HG03066 (cell line): ENCODE results near the gene TMEM108.
"Not testable (repeated sequence)": the region's sequence is repeated elsewhere in the genome, so short reads cannot be mapped to it uniquely, and the experiment has no call there.

Source experiments
- ATAC-seq: cut with Tn5 transposase; IDR thresholded peaks from one replicate; pipeline ENCODE4 v1.9.1; 2021; ENCODE audit warnings: low read depth; ENCODE audit not compliant: unreplicated experiment

TMEM108 gene

DNA sequence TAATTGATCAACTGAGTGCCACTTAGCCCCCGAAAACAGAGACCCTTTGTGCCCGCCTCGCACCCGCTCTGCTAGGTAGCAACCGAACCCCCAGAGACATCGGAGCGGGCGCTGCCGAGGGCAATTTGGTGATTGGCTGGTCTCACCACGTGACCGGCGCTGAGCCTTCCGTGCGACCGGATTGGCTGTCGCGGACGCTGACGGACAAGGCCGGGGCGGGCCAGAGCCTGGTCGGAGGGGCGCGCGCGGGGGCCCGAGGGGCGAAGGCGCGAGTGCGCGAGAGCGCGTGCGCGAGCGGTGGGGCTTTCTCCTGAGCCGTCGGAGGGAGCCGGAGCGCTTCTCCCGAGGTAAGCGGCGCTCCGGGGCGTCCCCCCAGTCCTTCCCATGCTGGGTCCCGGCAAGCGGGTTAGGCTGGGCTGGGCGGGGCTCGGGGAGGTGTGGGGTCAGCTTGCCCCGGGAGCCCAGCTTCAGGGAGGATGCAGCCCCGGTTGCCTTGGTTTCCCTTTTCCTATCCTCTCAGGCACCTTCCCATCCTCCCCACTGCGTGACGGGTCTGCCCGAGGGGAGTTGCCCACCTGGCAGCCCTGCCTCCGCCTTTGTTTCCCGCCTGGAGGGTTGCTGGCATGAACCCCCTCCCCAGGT lies at the start of gene TMEM108:
TMEM108 (plus strand) TSS at position 303 of the 642 bp plus-strand sequence.
- no peak for ATAC-seq

DNA sequence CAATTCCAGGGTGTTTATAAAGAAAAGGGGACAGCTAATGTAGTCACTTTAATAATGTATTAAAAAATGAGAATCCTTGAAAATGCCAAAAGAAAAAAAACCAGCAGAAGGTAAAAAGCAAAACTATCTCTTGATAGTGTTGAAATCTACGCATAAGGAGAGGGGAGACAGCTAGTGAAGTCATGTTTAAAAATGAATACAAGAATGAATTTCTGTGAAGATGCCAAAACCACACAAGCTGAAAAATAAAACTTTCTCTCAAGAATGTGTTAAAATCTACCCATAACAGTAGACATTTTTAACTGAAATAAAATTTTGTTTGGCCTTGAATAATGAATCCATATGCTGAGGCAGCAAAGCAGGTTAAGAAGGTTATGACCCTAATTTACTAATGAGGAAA lies 42.2 kb upstream of the TMEM108 start:
- no peak for ATAC-seq

DNA sequence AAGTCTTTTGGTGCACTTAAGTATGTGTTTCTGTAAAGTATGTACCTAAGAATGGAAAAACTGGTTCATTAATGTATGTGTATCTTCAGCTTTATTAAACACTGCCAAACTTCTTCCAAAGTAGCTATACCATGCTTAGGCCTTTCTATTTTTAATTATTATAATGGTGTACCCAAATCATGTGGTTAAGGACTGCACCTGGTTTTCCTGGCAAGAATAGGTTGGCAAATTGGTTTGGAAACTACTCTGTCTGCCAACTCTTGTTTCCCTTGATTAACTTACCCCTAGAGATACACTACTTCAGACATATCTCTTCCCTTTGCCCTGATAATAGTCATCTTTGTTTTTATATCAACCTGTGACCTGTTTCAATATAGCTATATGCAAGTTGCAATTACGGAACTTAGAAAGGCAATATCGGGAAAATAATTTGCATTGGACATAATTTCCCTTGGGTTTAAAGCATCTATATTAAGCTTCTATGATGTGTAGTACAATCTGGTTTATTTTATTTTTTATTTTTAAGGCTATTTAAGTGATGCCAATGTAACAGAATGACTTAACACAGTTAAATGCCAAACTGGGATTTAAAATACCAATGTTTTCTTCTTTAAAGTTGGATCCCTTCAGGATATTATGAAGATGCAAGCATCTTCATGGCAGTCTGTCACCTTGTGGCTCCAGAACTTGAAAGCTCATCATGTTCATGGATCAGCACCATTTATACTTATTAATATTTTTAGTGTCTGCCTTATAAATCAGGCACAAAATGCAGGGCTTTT lies 40.6 kb upstream of the TMEM108 start:
- no peak for ATAC-seq

DNA sequence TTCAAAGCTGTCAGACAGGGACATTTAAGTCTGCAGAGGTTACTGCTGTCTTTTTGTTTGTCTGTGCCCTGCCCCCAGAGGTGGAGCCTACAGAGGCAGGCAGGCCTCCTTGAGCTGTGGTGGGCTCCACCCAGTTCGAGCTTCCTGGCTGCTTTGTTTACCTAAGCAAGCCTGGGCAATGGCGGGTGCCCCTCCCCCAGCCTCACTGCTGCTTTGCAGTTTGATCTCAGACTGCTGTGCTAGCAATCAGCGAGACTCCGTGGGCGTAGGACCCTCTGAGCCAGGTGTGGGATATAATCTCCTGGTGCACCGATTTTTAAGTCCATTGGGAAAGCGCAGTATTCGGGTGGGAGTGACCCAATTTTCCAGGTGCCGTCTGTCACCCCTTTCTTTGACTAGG lies 33.2 kb upstream of the TMEM108 start:
- ATAC-seq, result not testable (repeated sequence)

DNA sequence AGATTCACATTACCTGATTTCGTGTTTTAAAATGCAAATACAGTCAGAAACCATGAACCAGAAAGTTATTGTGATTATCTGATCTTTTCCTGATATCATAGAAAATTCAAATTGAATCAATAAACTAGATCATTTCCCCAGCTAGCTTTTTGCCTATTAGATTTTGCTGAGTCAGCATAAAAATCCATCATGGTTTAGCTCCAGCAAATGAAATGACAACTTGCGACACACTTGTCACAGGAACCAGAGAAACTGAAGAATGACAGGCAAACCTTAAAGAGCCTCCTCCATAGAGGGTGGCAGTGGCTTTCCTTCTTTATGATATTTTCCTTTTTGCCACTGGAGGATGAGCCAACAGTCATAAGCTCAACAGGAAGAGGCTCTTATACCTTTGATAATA lies 30.6 kb upstream of the TMEM108 start:
- no peak for ATAC-seq

DNA sequence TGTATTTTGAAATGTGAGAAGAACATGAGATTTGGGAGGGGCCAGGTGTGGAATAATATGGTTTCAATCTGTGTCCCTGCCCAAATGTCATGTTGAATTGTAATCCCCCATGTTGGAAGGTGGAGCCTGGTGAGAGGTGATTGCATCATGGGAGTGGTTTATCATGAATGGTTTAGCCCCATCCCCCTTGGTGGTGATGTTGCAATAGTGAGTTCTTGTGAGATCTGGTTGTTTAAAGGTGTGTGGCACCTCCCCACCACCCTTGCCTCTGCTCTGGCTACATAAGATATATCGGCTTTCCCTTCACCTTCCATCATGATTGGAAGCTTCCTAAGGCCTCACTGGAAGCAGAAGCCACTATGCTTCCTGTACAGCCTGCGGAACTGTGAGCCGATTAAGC lies 23.9 kb upstream of the TMEM108 start:
- no peak for ATAC-seq

DNA sequence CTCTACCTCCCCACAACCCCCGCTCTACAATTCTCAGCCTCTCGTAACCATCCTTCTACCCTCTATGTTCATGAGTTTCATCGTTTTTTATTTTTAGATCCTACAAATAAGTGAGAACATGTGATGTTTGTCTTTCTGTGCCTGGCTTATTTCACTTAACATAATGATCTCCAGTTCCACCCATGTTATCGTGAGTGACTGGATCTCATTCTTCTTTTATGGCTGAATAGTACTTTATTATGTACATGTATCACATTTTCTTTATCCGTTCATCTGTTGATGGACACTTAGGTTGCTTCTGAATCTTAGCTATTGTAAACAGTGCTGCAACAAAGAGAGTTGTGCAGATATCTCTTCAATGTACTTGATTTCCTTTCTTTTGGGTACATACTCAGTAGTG lies 22.6 kb upstream of the TMEM108 start:
- not testable (repeated sequence) for ATAC-seq

DNA sequence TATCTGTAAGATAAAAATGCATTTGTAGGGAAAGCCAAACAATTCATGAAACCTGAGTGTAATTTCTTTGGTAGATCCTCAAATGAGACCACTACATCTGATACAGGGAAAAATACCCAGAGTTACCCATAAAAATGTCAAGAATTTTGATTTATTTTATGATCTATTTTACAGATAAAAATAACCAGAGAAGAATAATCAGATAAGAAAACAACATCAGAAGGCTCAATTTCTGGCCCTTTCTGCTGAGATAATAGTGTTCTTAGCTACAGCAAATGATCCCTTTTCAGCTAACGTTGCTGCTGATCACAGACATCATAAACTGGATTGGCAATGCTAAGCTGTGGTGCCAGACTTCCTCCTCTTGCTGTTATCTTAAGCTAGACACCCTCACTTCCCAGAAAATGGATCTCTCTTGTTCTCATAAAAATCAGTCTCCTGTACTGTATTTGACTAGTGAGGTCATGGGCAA lies 21.3 kb upstream of the TMEM108 start:
- ATAC-seq, result no peak

DNA sequence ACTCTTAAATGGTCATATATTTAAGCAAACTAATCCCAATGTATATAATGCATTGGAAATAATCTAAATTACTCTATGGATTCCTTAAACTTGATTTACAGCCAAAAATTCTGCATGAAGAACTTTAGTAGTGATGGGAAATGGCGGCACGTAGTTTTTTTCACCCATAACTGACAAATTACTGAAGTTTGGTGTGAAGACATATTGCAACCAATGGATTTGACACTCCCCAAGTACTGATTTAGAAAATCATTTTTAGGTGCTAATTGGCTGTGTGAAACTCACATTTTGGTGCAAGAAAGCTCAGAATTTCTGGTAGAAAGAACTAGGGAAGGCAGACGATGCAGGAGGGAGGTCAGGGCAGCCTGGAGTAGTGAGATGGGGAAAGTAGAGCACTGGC lies 19.3 kb upstream of the TMEM108 start:
- no peak for ATAC-seq

DNA sequence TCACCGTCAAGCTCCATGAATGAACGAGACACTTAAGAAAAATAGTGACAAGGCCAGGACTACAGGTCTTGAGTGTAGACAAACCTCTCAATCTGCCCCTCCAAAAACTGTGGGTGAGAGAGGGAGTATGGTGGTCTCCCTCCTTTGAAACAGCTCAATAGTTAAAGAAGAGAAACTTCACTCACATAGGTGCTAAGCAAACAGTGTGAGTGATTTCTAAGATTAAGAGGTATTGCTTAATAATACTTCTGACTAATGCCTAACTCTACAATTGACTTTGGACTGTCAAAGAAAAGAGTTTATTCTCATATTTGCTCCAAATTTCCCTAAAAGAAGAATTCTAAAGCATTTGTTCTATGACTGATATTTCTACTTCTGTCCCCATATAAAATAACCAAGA lies 17.0 kb upstream of the TMEM108 start:
- no peak for ATAC-seq

DNA sequence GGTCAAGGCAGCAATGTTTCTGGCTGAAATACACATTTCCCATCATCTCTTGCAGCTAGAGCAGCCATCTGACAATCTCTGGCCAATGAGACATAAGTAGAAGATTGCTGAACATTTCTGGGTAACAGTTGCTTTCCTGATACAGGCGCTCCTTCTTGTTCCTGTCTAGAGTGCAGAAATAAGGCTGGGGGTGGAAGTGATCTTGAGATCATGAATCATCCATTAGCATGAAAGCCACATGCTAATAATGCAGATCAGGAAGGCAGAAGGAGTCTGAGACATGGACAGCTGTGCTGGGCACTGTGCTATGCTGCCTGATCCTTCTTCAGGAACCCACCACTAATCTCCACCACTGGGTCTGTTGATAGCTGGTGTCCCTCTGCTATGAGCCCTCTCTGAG lies 14.8 kb upstream of the TMEM108 start:
- no peak for ATAC-seq

DNA sequence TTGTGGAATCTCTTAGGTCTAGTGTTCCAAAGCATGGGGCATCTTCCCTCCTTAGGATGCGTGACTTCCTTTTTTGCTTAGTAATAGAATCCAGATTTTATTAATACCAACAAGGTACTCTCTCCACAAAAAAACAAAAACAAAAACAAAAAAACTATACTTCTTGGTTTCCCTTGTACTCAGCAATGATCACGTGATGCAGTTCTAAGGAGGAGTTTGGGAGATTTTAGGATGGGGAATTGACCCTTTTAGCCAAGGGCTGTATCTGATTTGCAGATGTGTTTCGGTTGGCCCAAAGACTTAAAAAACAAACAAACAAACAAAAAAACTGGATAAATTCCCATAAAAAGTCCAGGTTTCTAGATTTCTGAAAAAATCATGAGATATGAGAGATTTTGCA lies 12.6 kb upstream of the TMEM108 start:
- ATAC-seq, result no peak

DNA sequence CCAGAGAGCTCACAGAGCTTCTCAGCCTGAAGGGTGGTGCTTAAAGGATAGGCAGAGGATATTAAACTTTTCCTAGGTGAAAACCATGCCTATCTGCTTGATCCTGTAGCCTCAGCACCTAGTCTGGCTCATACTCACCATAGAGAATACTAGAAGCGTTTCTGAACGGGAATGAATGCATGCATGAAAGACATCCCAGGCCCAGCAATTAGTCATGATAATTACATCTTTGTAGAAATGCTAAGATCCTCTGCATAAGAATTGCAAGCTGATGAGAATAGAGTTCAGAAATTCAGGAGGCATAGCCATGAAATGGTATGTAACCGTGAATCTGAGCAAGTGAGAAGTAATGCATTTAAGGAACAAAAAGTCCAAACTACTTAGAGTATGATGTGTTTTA lies 5.9 kb upstream of the TMEM108 start:
- ATAC-seq, result no peak

DNA sequence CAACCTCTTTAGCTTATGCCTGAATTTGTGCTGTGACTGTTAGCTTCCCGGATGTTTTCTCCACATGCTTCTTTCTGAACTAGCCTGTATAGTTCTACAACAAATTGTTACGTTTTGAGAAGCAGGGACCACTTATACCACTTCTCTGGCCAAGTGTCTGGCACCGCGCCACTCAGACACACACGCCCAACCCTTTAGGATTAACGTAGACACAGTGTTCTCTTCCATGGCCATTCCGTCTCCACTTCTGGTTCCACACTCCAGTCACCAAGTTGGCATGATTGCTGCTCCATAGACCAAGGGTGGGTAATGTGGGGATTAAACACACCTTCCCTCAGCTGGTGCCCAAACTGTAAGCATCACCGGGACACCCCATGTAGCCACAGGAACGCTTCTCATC lies 755 bp upstream of the TMEM108 start:
- ATAC-seq, result no peak

DNA sequence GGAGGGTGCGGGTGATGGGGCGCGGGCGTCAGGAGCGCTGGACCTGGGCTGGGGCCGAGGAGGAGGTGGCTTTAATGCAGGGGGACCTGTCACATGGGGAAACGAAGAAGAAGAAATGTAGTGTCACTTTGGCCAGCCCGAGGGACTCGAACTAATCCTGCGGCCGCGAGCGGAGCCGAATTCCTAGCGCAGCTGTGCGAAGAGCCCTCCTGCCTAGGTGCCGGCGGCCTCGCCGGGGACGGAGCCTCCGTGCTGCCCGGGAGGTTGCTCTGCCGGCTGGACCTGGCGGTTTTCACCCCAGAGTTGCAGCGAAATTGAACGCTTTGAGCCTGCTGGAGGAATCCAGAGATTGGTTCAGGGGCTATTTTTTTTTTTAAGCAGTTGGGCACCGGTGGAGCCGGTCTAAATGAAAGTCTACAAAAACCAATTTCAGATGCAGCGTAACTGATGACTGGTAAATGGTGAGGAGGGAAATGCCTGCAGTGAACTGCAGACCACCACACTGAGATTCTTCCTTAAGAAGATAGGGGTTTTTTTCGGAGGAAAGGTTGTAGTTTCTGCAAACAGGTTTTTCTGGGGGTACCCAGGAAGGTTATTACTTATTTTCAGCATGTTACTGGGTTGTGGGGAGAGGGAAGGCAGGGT lies 662 bp downstream of the TMEM108 start:
- ATAC-seq, result no peak

DNA sequence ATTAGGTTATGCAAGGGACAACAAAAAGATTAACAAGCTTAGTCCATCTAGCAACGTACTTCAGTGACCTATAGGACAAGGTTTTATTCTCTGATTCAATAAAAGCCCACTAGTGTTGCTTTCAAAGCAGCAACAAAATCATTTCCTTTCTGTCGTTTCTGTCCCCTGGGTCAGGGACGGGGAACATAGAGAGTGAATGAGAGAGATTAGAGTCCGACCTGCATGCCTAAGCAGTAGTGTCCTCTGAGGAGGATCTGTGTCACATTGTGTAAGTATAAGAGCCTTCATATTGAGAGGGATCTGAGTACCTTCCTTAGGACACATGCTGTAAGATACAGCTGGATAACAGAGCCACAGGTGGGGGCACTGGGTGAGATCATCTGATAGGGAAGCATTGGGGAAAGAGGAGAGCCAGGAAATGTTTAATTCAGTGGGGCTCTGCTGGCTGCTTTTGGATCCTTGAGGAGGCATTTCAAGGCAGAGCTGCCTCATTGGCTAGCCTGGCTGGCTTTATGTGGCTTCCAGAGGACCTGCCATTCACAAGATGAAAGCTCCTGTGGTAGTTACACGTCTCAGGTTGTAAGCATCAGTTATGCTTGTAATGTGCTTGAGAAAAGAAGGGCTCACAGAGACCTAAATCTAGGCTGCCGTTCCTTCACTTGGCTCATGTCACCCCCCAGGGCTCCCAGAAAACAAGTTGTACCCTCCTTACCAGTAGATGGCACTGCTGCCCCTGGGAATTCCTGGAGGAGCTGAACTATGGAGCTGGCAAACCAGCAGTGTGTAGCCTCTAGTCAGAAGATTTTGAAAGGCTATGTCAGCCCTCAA lies 2.7 kb downstream of the TMEM108 start:
- ATAC-seq, result no peak

DNA sequence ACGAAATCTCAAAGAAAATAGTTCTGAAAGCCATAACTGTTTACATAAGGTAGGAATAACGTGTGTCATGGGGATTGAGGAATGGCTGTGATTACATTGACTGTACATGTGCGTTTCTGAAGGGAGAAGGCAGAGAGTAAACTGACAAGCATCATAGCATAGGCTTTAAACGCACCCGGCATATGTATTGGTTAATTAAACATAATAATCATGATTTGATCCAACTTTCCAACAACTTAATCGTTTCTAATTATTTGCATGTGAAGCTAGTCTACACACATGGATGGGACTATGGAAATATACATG lies 3.3 kb downstream of the TMEM108 start:
- no peak for ATAC-seq

DNA sequence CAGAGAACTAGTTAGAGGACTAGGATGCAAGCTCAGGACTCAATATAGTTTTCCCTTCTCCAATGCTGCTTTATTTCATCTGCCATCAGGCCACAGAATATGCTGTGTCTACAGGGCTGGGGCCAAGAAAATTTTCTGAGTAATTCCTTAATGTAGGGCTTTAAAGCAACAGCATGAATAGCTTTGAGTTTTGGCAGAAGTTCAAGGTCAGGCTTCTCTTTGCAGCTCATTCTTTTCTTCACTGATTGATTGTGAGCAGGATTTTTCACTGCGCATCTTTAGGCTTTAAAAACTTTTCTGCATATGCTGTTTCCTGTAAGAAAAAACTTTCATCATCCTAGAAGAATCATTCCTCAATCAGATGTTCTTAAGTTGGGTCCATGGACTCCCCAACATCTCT lies 4.6 kb downstream of the TMEM108 start:
- ATAC-seq, result no peak

DNA sequence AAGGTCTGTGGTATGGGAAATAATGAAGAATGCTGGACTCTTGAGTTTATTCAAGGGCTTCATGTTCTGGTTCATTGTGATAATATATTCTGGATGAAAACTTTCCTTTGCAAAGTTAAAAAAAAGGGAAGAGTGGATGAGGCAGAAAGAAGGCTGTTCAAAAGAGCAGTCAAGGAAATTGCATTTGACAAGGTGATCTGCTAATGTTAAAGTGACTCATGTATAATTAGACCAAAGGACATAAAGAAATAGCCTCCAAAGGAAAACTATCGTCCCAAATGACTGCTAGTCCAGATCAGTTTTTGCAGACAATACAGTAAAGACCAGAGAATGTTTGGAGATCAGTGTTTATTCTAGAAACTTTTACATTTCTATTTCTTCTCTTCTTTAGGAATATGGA lies 9.8 kb downstream of the TMEM108 start:
- ATAC-seq, result no peak

DNA sequence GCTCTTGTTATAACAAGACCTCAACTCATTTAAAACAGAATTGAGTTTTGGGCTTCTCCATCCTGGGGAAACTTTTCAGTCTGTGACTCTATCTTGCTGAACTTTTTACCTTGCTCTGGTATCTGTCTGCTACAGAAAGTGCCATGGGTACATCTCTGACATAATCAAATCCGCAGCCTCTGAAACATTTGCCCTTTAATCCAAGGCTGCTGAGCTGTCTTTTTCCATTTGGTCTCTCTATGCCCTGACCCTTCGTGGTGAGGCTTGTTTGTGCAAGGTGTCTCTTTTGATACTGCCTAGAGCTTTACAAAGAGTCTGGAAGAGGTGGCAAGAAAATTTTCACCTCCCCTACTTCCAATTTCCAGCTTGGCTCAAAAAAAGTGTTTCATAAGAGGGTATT lies 11.3 kb downstream of the TMEM108 start:
- ATAC-seq, result no peak

DNA sequence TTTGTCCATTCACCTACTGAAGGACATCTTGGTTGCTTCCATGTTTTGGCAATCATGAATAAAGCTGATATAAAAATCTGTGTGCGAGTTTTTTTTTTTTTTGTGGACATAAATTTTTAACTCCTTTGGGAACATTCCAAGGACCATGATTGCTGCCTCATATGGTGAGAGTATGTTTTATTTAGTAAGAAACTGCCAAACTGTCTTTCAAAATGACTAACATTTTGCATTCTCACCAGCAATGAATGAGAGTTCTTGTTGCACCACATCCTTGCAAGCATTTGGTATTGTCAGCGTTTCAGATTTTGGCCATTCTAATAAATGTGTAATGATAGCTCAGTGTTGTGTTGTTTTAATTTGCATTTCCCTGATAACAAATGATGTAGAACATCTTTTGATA lies 12.7 kb downstream of the TMEM108 start:
- no peak for ATAC-seq
